Measurements from ENCODE around the gene RELN.

DNA sequence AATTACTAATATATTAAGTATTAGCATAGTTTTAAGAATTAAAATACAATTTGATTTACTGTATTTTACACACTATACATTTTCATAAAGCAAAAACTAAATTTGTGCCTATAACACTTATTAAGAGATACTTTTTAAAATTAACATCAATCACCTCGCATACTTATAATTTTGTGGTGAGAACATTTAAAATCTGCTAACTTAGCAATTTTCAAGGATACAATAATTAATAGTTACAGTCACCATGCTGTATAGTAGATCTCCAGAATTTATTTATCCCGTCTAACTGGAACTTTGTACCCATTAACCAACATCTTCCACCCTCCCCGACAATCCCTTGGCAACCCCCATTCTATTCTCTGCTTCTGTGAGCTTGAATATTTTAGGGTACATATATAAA lies 47.5 kb downstream of the RELN start:
- TF ChIP-seq POLR2A (IDR thresholded peaks at IDR 0.05; ENCODE audit: extremely low read depth, insufficient read length), result no peak
- TF ChIP-seq, protein P1, sequence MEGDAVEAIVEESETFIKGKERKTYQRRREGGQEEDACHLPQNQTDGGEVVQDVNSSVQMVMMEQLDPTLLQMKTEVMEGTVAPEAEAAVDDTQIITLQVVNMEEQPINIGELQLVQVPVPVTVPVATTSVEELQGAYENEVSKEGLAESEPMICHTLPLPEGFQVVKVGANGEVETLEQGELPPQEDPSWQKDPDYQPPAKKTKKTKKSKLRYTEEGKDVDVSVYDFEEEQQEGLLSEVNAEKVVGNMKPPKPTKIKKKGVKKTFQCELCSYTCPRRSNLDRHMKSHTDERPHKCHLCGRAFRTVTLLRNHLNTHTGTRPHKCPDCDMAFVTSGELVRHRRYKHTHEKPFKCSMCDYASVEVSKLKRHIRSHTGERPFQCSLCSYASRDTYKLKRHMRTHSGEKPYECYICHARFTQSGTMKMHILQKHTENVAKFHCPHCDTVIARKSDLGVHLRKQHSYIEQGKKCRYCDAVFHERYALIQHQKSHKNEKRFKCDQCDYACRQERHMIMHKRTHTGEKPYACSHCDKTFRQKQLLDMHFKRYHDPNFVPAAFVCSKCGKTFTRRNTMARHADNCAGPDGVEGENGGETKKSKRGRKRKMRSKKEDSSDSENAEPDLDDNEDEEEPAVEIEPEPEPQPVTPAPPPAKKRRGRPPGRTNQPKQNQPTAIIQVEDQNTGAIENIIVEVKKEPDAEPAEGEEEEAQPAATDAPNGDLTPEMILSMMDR (IDR thresholded peaks at IDR 0.05; ENCODE audit: low read depth, low read length), result no peak
